Ishikawa (cell line): Measurements from ENCODE around the gene CAPNS1.

Experiments
- CEBPB ChIP-seq: IDR thresholded peaks from 2 replicates; pipeline ENCODE4 v1.6.1; 2012
- CREB1 ChIP-seq: IDR thresholded peaks from 2 replicates; pipeline ENCODE4 v1.6.1; 2012; ENCODE audit warnings: low read depth
- EGR1 ChIP-seq: IDR thresholded peaks from 2 replicates; pipeline ENCODE4 v1.6.1; 2012
- EP300 ChIP-seq: IDR thresholded peaks from 2 replicates; pipeline ENCODE4 v1.6.1; 2012; ENCODE audit warnings: borderline replicate concordance
- FOXM1 ChIP-seq: IDR thresholded peaks from 2 replicates; pipeline ENCODE4 v1.6.1; 2012; ENCODE audit warnings: low read depth, borderline replicate concordance
- NFIC ChIP-seq: IDR thresholded peaks from 2 replicates; pipeline ENCODE4 v1.6.1; 2012
- RAD21 ChIP-seq: IDR thresholded peaks from 2 replicates; pipeline ENCODE4 v1.6.1; 2012; ENCODE audit warnings: low read depth
- TAF1 ChIP-seq: IDR thresholded peaks from 2 replicates; pipeline ENCODE4 v1.6.1; 2012; ENCODE audit warnings: low read depth, mild to moderate bottlenecking
- TCF12 ChIP-seq: IDR thresholded peaks from 2 replicates; pipeline ENCODE4 v1.6.1; 2012; ENCODE audit warnings: low read depth
- TEAD4 ChIP-seq: IDR thresholded peaks from 2 replicates; pipeline ENCODE4 v1.6.1; 2012
- USF1 ChIP-seq: IDR thresholded peaks from 2 replicates; pipeline ENCODE4 v1.6.1; 2012
- YY1 ChIP-seq: IDR thresholded peaks from 2 replicates; pipeline ENCODE4 v1.6.1; 2012; ENCODE audit warnings: low read depth
- ZBTB7A ChIP-seq: IDR thresholded peaks from 2 replicates; pipeline ENCODE4 v1.6.1; 2012; ENCODE audit warnings: low read depth
- TF ChIP-seq, protein P1 (sequence below): IDR thresholded peaks from 2 replicates; pipeline ENCODE4 v1.6.1; 2012
- TF ChIP-seq, protein P2 (sequence below): IDR thresholded peaks from 2 replicates; pipeline ENCODE4 v1.6.1; 2012; ENCODE audit warnings: low read depth, mild to moderate bottlenecking

Gene CAPNS1

DNA sequence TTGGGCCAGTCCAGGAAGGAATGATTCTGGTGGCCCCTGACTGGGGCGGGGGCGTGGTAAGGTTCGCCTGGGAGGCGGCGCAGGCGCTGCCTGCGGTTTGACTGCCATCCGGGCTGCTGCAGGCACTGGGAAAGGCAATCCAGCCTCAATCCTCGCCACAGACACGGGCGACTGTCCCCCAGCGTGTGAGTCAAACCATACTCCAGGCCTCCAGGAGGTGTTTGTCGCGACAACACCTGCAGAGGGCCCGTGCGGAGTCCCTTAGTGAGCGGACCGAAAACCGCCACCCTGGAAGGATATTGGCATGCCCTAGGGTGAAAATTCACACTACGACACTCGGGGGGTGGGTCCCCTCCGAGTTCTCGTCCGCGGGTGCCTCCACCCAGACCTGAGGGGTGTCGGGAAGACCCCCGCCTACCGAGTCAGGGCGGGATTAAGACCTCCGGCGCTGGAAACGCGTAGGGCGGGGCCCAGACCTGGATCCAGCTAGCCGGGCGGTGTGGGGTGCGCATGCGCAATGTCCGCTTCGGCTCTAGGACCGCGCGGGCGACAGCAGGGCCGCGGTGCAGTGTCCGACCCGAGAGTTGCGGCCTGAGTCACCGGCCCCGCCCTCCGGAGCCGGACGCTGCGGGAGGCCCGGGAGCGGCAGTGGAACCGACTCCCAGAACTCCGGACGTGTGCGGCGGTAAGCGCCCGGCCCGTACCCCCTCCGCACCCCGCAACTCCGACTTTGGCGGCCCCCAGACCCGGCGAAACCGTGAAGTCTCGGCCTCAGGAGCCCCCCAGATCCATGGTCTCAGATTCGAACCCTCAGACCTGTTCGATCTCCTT lies at the start of gene CAPNS1:
Gene CAPNS1, plus strand, starts transcription at position 594 of the 831 bp plus-strand sequence. CDS start 946 bp downstream, outside the sequence.
- TF ChIP-seq TEAD4 (no peak; the same call in 1 of the 2 replicates), TCF12 (peak; percentile 61), YY1 (peak; percentile 67), CEBPB (no peak; the same call in 1 of the 2 replicates), ZBTB7A (peak; percentile 98), NFIC (0 out of 2 replicates have a peak, but pooled peaks have one; percentile 32), TAF1 (peak; percentile 90), EGR1 (0 out of 2 replicates have a peak, but pooled peaks have one; percentile 51), USF1 (peak; percentile 13; the same call in 1 of the 2 replicates), EP300 (peak; percentile 30; the same call in 1 of the 2 replicates)
- TF ChIP-seq, protein P1, sequence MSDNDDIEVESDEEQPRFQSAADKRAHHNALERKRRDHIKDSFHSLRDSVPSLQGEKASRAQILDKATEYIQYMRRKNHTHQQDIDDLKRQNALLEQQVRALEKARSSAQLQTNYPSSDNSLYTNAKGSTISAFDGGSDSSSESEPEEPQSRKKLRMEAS: peak; percentile 32; the same call in 1 of the 2 replicates
- TF ChIP-seq, protein P2, sequence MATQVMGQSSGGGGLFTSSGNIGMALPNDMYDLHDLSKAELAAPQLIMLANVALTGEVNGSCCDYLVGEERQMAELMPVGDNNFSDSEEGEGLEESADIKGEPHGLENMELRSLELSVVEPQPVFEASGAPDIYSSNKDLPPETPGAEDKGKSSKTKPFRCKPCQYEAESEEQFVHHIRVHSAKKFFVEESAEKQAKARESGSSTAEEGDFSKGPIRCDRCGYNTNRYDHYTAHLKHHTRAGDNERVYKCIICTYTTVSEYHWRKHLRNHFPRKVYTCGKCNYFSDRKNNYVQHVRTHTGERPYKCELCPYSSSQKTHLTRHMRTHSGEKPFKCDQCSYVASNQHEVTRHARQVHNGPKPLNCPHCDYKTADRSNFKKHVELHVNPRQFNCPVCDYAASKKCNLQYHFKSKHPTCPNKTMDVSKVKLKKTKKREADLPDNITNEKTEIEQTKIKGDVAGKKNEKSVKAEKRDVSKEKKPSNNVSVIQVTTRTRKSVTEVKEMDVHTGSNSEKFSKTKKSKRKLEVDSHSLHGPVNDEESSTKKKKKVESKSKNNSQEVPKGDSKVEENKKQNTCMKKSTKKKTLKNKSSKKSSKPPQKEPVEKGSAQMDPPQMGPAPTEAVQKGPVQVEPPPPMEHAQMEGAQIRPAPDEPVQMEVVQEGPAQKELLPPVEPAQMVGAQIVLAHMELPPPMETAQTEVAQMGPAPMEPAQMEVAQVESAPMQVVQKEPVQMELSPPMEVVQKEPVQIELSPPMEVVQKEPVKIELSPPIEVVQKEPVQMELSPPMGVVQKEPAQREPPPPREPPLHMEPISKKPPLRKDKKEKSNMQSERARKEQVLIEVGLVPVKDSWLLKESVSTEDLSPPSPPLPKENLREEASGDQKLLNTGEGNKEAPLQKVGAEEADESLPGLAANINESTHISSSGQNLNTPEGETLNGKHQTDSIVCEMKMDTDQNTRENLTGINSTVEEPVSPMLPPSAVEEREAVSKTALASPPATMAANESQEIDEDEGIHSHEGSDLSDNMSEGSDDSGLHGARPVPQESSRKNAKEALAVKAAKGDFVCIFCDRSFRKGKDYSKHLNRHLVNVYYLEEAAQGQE: no peak

GRCh38 chr19:36090910-36091695 lies 48.8 kb upstream of the CAPNS1 start:
- TF ChIP-seq TEAD4 (no peak), TAF1 (no peak), EGR1 (no peak), YY1 (no peak), NFIC (no peak), USF1 (no peak), TCF12 (no peak)
- TF ChIP-seq, protein P1: no peak
- TF ChIP-seq, protein P2: no peak

- no peak for TF ChIP-seq YY1
- no peak for TF ChIP-seq USF1
These were observed 47.3 kb upstream of the CAPNS1 start for GRCh38 chr19:36092566-36092965.

GRCh38 chr19:36093146-36093662 lies 46.7 kb upstream of the CAPNS1 start:
- TF ChIP-seq ZBTB7A (no peak), USF1 (no peak), FOXM1 (no peak), YY1 (no peak), TEAD4 (no peak), EGR1 (no peak), NFIC (no peak), CREB1 (no peak), CEBPB (no peak), TCF12 (no peak), RAD21 (no peak), EP300 (no peak), TAF1 (no peak)
- TF ChIP-seq, protein P1: no peak
- TF ChIP-seq, protein P2: no peak
